A549 treated with AZD2906 at 1 μM for 4 hours (cell line): ENCODE data around the gene NEURL1. TPM values are rescaled to one million over a fixed set of nuclear protein-coding genes. Genes with fewer than 3 reads are reported as not detected.

Experiments
- total RNA-seq: library from RNA; stranded (reverse); fragments of 200-300 nt; extraction: Qiagen RNA extraction; gene quantifications from 5 replicates; pipeline ENCODE4 v1.2.3, GENCODE V29; 2022

The NEURL1 gene
- total RNA-seq = 0.49 to 0.97 TPM (median 0.55 TPM) in 5 replicates

GRCh38 chr10:103493362-103493915 is at the start of gene NEURL1:
Gene NEURL1 (plus strand): TSS chr10:103493705. CDS start chr10:103494388, 683 bp downstream.

GRCh38 chr10:103451831-103452505 is 41.5 kb upstream of the NEURL1 start, which contains the start of gene CALHM2:
Gene CALHM2 (minus strand): TSS chr10:103452370. CDS start chr10:103449941, 2,429 bp downstream.

GRCh38 chr10:103458720-103459119 is 34.8 kb upstream of the NEURL1 start, which contains the start of gene CALHM1:
Gene CALHM1 (minus strand): TSS chr10:103458900. CDS start chr10:103458751, 149 bp downstream.

GRCh38 chr10:103479135-103479534 is 14.4 kb upstream of the NEURL1 start, which contains the start of gene CALHM3:
Gene CALHM3 (minus strand): TSS chr10:103479240. CDS start chr10:103479032, 208 bp downstream.

Other genes starting within 250 kb of the NEURL1 start
- 0.07 TPM in 2 of 5 replicates, not detected in the others for gene RPEL1, start 247.8 kb upstream of the NEURL1 start, total RNA-seq
- 16.7 to 23.7 TPM (median 18.3 TPM) in 5 replicates for gene INA, start 216.6 kb upstream of the NEURL1 start, total RNA-seq
- 10.5 to 12.8 TPM (median 11.0 TPM) in 5 replicates for gene PCGF6, start 142.6 kb upstream of the NEURL1 start, total RNA-seq
- 2.5 to 3.4 TPM (median 2.7 TPM) in 5 replicates for gene TAF5, start 125.7 kb upstream of the NEURL1 start, total RNA-seq
- gene ATP5MK, start 97.2 kb upstream of the NEURL1 start, total RNA-seq = 466 to 497 TPM (median 484 TPM) in 5 replicates
- gene PDCD11, start 97.1 kb upstream of the NEURL1 start, total RNA-seq = 35.3 to 40.5 TPM (median 38.3 TPM) in 5 replicates
- 4.2 to 5.9 TPM (median 5.2 TPM) in 5 replicates for gene CALHM2, start 41.3 kb upstream of the NEURL1 start, total RNA-seq
- gene CALHM1, start 34.8 kb upstream of the NEURL1 start, total RNA-seq = 0.02 TPM in 1 of 5 replicates, not detected in the others
- 0.23 to 0.52 TPM (median 0.35 TPM) in 5 replicates for gene CALHM3, start 14.5 kb upstream of the NEURL1 start, total RNA-seq